ENCODE measurements around the gene MSI2.

MSI2 gene

DNA sequence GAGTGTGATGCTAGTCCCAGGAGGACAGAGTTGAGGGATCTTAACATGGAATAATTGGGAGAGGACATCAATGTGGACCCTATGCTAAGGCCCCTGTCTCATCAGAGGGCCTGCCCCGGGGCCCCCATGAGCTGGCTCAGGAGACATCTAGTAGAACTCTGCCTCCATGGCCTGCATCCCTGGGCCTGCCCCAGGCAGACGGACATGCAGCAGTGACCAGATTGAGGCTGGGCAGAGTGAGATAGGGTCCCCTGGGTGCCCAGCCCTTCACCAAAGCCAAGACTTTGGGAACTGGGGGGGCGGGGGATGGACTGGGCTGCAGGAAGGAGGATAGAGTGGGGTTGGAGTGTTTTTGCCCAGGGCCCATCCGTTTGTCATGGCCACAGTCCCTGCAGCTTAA is 373.6 kb downstream of the MSI2 start:
- no peak for DNase-seq (ENCODE audit: low read depth)
- no peak overlapping the region for H3K4me3 ChIP-seq (ENCODE audit: low read depth, low read length)
- TF ChIP-seq, protein P1, sequence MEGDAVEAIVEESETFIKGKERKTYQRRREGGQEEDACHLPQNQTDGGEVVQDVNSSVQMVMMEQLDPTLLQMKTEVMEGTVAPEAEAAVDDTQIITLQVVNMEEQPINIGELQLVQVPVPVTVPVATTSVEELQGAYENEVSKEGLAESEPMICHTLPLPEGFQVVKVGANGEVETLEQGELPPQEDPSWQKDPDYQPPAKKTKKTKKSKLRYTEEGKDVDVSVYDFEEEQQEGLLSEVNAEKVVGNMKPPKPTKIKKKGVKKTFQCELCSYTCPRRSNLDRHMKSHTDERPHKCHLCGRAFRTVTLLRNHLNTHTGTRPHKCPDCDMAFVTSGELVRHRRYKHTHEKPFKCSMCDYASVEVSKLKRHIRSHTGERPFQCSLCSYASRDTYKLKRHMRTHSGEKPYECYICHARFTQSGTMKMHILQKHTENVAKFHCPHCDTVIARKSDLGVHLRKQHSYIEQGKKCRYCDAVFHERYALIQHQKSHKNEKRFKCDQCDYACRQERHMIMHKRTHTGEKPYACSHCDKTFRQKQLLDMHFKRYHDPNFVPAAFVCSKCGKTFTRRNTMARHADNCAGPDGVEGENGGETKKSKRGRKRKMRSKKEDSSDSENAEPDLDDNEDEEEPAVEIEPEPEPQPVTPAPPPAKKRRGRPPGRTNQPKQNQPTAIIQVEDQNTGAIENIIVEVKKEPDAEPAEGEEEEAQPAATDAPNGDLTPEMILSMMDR (IDR thresholded peaks at IDR 0.05; ENCODE audit: insufficient read depth, low read depth, low read length, missing control alignments): no peak

DNA sequence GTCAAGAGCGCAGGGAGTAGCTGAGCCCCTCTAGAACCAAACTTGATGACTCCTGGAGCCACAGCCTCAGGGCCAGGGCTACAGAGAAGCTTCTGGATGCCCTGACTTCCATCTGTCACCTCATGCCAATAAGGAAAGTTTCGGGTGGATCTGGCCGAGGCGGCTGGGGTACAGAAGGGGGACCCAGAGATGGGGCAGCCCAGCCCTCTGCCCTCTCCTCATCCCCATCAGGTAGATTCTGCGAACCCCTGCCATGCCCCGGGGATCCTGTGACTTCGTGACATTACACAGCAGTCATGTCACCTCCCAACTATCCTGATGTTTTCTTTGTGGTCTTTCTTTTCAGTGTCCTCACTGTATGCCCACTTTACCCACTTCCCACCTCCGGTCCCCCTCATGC is 374.4 kb downstream of the MSI2 start:
- H3K4me3 ChIP-seq (ENCODE audit: low read depth, low read length): no peak overlapping the region
- DNase-seq (ENCODE audit: low read depth): no peak
- TF ChIP-seq, protein P1 (IDR thresholded peaks at IDR 0.05; ENCODE audit: insufficient read depth, low read depth, low read length, missing control alignments): no peak

DNA sequence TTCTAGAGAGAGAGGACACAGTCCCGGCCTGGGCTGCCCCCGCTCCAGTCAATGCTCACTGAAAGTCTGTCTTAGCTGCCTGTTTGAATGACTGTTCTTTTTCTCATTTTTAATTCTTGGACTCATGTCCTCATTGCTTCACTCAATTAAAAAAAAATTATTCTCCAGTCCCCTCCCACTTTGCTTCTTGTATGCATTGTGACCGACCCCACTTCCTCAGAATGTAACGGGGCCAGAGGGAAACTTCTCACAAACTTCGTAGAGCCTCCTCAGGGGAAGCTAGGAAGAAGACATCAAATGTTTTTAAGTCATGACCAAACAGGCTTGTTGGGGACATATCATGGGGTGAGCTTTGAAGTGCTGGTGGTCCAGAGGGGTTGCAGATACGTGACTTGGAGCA is 375.5 kb downstream of the MSI2 start:
- no peak overlapping the region for H3K4me3 ChIP-seq (ENCODE audit: low read depth, low read length)
- DNase-seq (ENCODE audit: low read depth): no peak
- TF ChIP-seq, protein P1 (IDR thresholded peaks at IDR 0.05; ENCODE audit: insufficient read depth, low read depth, low read length, missing control alignments): no peak

DNA sequence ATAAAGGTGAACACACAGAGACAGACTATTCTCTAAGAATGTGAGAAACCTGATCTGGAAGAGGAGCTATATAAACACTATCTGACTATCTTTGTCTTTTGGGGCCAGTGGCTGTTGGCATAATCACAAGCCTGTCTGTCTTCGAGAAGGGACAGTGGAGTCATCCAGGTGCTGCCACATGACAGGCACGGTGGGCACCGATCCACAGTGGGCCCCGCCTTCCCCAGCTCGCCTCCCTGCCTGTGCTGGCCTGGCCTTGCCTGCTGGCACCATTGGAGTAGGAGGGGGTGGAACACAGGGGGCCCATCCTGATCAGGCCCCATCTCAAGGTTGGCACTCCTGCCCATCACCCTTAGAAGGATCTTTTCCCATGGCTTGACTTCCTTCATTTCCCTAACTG is 376.0 kb downstream of the MSI2 start:
- no peak for DNase-seq (ENCODE audit: low read depth)
- TF ChIP-seq, protein P1 (IDR thresholded peaks at IDR 0.05; ENCODE audit: insufficient read depth, low read depth, low read length, missing control alignments): no peak
- no peak overlapping the region for H3K4me3 ChIP-seq (ENCODE audit: low read depth, low read length)

DNA sequence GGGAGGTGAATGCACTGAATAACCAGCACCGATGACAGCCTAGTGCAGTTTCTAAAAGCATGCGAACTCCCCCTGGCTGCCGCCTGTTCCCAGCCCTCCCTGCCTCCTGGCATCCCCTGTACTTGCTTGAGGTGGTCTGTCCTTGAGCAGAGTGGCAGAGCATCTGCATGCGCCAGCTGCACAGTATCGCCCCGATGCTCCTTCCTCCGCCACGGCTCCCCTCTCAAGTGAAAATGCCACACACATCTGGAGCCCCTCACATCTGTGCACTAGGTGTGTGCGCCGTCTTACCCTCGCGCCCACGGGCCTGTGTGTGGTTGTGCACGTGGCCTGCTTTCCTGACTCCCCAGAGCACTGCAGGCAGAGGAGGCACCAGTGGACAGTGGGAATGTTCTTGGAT is 376.9 kb downstream of the MSI2 start:
- no peak for DNase-seq (ENCODE audit: low read depth)
- no peak overlapping the region for H3K4me3 ChIP-seq (ENCODE audit: low read depth, low read length)

DNA sequence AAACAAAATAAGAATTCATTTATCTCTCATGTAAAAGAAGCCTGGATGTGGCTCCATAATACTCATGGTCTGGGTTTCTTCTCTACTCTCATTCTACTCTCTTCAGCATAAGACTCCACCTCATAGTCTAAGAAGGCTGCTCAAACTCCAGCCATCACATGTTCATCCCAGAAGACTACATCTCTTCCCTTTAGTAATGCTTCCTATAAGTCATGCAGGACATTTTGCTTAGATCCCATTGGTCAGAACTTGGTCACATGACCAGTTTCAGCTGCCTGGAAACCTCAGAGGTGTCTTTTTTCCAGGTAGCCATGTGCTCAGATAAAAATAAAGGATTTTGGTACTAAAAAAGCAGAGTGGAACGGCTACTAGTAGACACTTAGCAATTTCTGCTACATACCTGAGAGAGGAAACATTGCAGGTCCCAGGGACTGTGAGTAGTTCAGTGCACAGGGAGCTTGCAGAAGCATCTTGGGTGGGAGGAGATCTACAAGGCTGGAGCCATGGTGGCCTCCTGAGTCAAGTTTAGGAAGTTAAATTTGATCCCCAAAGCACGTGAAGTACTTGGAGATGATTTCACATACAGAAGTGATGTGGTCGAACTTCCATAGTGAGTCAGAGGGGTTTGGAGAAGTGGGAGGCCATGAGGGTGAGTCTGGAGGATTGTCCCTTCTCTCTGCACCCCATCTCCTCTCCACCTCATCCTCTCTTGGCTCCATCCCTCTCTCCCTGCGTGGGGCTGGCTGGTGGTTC is 378.6 kb downstream of the MSI2 start:
- no peak for DNase-seq (ENCODE audit: low read depth)

More for the DNA sequence above, 376.9 kb downstream of the MSI2 start:
- TF ChIP-seq, protein P1 (IDR thresholded peaks at IDR 0.05; ENCODE audit: insufficient read depth, low read depth, low read length, missing control alignments): no peak

More for the DNA sequence above, 378.6 kb downstream of the MSI2 start:
- TF ChIP-seq, protein P1 (IDR thresholded peaks at IDR 0.05; ENCODE audit: insufficient read depth, low read depth, low read length, missing control alignments): no peak
- no peak overlapping the region for H3K4me3 ChIP-seq (ENCODE audit: low read depth, low read length)
